HepG2 (cell line): ENCODE results near the gene CUL7. TPM values are rescaled to one million over a fixed set of nuclear protein-coding genes. Genes with fewer than 3 reads are reported as not detected.
A peak's percentile ranks its signal among the peaks of the same experiment; 100 is the strongest.

ENCODE experiments used
- FOXO1 ChIP-seq: sonication (generic); formaldehyde crosslinking; IDR thresholded peaks from 2 replicates; pipeline ENCODE4 v1.4.0; 2020; ENCODE audit warnings: missing genetic modification reagents
- ISX ChIP-seq: sonication (generic); formaldehyde crosslinking; conservative IDR thresholded peaks from 2 replicates; pipeline ENCODE4 v1.5.0; 2020; ENCODE audit warnings: missing genetic modification reagents
- KAT8 ChIP-seq: IDR thresholded peaks from 2 replicates; pipeline ENCODE4 v1.6.1; 2016; ENCODE audit warnings: missing genetic modification reagents, missing compliant biosample characterization
- polyA plus RNA-seq, 8 experiments: library from polyadenylated mRNA; depleted of rRNA in 3 of 8; stranded (reverse) in 7 of 8; unstranded in 1 of 8; fragments of >200 nt; fragmentation: Illumina TruSeq in 4 of 8; extraction: Trizol in 4 of 8; gene quantifications; 2 replicates each; pipeline versions ENCODE4 v1.2.1 to v1.2.3, GENCODE V29; 2011 to 2016; ENCODE audit warnings: low read depth in 4 of 8, missing spikeins in 1 of 8, mixed read lengths in 1 of 8; ENCODE audit not compliant: insufficient read depth in 1 of 8
- total RNA-seq, 5 experiments: library from RNA; depleted of rRNA; stranded (reverse); fragments of >200 nt; fragmentation: Illumina TruSeq; extraction: Trizol; gene quantifications; 2 replicates each; pipeline ENCODE4 v1.2.3, GENCODE V29; 2016; ENCODE audit warnings: low read depth in 1 of 5
- TF ChIP-seq, protein P1 (sequence below): sonication (generic); formaldehyde crosslinking; IDR thresholded peaks from 2 replicates; pipeline ENCODE4 v1.4.0; 2020; ENCODE audit warnings: mild to moderate bottlenecking, missing genetic modification reagents
- TF ChIP-seq, protein P2 (sequence below): sonication (generic); formaldehyde crosslinking; IDR thresholded peaks from 2 replicates; pipeline ENCODE4 v1.4.0; 2020; ENCODE audit warnings: missing genetic modification reagents, borderline replicate concordance
- TF ChIP-seq, protein P3 (sequence below): sonication (generic); formaldehyde crosslinking; IDR thresholded peaks from 2 replicates; pipeline ENCODE4 v1.5.0; 2020; ENCODE audit warnings: mild to moderate bottlenecking, missing genetic modification reagents, borderline replicate concordance
- TF ChIP-seq, protein P4 (sequence below): IDR thresholded peaks from 2 replicates; pipeline ENCODE4 v1.6.1; 2016
- TF ChIP-seq, protein P5 (sequence below): sonication (generic); formaldehyde crosslinking; IDR thresholded peaks from 2 replicates; pipeline ENCODE4 v1.5.0; 2020; ENCODE audit warnings: missing genetic modification reagents
- TF ChIP-seq, protein P6 (sequence below): sonication (generic); formaldehyde crosslinking; IDR thresholded peaks from 2 replicates; pipeline ENCODE4 v1.5.0; 2020; ENCODE audit warnings: mild to moderate bottlenecking, missing genetic modification reagents

CUL7 gene
- total and polyA plus RNA-seq, 2 of the 13 experiments (the other 11 are each of a cell fraction or from before 2014, with no cell fraction given) = 32.0 to 60.7 TPM

DNA sequence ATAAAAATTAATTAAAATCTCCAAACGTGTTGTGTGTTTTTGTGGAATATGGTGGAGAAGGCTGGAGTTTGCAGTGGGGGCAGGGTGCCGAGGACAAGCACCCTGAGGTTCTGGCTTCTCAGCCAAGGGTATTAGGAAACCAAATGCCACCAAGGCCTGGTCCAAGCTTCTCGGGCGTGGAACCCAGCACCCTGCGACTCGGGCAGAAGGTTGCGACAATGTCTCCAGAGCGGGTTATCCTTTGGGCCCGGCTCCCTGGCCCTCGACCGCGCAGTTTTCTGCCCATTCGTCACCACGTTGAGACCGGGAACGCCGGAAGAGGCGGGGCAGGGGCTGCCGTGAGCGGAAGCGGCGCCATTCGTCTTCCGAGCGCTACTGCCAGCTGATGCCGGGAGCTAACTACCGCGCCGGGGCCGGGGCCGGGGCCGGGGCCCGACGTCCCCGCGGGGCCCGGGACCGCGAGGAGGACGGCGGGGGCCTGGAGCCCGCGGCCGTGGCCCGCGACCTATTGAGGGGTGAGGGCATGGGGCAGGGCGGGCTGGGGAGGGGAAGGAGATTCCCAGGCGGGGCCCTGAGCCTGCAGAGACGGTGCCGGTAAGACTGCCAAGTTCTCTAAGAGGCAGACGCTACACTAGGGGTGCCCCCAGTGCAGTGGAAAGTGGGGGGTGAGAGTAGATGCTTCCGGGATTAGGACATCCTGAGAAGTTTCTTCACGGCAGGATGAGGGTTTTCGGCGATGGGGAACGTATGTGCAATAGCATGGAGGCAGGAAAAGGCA is 32.2 kb downstream of the CUL7 start, which contains the start of gene RRP36 (continued):
- TF ChIP-seq, protein P1, sequence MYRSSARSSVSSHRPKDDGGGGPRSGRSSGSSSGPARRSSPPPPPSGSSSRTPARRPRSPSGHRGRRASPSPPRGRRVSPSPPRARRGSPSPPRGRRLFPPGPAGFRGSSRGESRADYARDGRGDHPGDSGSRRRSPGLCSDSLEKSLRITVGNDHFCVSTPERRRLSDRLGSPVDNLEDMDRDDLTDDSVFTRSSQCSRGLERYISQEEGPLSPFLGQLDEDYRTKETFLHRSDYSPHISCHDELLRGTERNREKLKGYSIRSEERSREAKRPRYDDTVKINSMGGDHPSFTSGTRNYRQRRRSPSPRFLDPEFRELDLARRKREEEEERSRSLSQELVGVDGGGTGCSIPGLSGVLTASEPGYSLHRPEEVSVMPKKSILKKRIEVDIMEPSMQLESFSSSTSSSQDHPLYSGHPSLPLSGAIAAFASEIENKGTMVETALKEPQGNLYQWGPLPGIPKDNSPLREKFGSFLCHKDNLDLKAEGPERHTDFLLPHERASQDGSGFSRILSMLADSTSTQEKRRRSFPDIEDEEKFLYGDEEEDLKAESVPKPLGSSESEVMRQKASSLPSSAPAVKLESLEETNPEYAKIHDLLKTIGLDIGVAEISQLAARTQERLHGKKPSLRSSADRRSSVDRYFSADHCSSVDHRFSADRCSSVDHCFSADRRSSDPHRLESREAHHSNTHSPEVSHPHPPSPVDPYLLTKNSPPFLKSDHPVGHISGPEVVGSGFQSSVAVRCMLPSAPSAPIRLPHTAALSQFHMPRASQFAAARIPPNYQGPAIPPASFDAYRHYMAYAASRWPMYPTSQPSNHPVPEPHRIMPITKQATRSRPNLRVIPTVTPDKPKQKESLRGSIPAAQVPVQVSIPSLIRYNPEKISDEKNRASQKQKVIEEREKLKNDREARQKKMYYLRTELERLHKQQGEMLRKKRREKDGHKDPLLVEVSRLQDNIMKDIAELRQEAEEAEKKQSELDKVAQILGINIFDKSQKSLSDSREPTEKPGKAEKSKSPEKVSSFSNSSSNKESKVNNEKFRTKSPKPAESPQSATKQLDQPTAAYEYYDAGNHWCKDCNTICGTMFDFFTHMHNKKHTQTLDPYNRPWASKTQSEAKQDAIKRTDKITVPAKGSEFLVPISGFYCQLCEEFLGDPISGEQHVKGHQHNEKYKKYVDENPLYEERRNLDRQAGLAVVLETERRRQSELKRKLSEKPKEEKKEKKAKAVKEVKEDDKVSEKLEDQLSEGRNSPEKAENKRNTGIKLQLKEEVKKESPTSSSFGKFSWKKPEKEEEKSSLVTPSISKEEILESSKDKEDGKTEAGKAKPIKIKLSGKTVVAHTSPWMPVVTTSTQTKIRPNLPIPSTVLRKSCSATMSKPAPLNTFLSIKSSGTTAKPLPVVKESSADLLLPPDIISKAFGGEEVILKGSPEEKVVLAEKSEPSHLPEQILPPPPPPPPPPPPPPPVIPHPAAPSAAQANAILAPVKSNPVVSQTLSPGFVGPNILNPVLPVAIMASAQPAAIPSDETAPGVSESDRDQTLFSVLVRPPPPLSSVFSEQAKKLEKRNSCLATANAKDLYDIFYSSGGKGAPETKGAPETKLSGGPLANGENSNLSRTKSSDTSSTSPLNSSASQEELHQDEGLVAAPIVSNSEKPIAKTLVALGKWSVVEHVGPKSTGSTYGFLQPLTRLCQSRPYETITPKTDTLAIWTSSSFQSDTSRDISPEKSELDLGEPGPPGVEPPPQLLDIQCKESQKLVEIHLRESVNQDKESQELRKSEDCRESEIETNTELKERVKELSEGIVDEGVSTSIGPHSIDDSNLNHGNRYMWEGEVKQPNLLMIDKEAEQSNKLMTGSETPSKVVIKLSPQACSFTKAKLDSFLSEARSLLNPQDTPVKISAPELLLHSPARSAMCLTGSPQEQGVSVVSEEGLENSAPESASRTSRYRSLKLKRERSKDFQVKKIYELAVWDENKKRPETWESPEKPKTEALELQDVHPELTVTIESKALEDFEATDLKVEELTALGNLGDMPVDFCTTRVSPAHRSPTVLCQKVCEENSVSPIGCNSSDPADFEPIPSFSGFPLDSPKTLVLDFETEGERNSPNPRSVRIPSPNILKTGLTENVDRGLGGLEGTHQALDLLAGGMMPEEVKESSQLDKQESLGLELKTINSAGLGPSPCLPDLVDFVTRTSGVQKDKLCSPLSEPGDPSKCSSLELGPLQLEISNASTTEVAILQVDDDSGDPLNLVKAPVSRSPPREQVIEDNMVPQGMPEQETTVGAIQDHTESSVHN = peak; percentile 48; the same call in 1 of the 2 replicates
- TF ChIP-seq, protein P2, sequence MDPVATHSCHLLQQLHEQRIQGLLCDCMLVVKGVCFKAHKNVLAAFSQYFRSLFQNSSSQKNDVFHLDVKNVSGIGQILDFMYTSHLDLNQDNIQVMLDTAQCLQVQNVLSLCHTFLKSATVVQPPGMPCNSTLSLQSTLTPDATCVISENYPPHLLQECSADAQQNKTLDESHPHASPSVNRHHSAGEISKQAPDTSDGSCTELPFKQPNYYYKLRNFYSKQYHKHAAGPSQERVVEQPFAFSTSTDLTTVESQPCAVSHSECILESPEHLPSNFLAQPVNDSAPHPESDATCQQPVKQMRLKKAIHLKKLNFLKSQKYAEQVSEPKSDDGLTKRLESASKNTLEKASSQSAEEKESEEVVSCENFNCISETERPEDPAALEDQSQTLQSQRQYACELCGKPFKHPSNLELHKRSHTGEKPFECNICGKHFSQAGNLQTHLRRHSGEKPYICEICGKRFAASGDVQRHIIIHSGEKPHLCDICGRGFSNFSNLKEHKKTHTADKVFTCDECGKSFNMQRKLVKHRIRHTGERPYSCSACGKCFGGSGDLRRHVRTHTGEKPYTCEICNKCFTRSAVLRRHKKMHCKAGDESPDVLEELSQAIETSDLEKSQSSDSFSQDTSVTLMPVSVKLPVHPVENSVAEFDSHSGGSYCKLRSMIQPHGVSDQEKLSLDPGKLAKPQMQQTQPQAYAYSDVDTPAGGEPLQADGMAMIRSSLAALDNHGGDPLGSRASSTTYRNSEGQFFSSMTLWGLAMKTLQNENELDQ = 0 out of 2 replicates have a peak, but pooled peaks have one; percentile 35
- TF ChIP-seq KAT8 (CRISPR knock-in tag) (peak; percentile 89), FOXO1 (CRISPR knock-in tag) (peak; percentile 25; the same call in 1 of the 2 replicates), ISX (CRISPR knock-in tag) (0 out of 2 replicates have a peak, but pooled peaks have one; percentile 72)
- TF ChIP-seq, protein P3, sequence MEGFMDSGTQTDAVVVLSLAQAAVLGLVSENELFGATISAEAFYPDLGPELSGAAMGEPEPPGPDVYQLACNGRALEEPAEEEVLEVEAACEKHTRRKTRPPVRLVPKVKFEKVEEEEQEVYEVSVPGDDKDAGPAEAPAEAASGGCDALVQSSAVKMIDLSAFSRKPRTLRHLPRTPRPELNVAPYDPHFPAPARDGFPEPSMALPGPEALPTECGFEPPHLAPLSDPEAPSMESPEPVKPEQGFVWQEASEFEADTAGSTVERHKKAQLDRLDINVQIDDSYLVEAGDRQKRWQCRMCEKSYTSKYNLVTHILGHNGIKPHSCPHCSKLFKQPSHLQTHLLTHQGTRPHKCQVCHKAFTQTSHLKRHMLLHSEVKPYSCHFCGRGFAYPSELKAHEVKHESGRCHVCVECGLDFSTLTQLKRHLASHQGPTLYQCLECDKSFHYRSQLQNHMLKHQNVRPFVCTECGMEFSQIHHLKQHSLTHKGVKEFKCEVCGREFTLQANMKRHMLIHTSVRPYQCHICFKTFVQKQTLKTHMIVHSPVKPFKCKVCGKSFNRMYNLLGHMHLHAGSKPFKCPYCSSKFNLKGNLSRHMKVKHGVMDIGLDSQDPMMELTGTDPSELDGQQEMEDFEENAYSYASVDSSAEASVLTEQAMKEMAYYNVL = 0 out of 2 replicates have a peak, but pooled peaks have one; percentile 39
- TF ChIP-seq, protein P4, sequence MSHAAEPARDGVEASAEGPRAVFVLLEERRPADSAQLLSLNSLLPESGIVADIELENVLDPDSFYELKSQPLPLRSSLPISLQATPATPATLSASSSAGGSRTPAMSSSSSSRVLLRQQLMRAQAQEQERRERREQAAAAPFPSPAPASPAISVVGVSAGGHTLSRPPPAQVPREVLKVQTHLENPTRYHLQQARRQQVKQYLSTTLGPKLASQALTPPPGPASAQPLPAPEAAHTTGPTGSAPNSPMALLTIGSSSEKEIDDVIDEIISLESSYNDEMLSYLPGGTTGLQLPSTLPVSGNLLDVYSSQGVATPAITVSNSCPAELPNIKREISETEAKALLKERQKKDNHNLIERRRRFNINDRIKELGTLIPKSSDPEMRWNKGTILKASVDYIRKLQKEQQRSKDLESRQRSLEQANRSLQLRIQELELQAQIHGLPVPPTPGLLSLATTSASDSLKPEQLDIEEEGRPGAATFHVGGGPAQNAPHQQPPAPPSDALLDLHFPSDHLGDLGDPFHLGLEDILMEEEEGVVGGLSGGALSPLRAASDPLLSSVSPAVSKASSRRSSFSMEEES (CRISPR knock-in tag) = 0 out of 2 replicates have a peak, but pooled peaks have one; percentile 52
- TF ChIP-seq, protein P5, sequence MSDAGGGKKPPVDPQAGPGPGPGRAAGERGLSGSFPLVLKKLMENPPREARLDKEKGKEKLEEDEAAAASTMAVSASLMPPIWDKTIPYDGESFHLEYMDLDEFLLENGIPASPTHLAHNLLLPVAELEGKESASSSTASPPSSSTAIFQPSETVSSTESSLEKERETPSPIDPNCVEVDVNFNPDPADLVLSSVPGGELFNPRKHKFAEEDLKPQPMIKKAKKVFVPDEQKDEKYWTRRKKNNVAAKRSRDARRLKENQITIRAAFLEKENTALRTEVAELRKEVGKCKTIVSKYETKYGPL = peak; percentile 80
- TF ChIP-seq, protein P6, sequence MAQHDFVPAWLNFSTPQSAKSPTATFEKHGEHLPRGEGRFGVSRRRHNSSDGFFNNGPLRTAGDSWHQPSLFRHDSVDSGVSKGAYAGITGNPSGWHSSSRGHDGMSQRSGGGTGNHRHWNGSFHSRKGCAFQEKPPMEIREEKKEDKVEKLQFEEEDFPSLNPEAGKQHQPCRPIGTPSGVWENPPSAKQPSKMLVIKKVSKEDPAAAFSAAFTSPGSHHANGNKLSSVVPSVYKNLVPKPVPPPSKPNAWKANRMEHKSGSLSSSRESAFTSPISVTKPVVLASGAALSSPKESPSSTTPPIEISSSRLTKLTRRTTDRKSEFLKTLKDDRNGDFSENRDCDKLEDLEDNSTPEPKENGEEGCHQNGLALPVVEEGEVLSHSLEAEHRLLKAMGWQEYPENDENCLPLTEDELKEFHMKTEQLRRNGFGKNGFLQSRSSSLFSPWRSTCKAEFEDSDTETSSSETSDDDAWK = no peak
